GM21390 (cell line): ENCODE measurements around the gene MPRIP.

Experiments
- ATAC-seq: cut with Tn5 transposase; IDR thresholded peaks from one replicate; pipeline ENCODE4 v1.9.1; 2021; ENCODE audit not compliant: unreplicated experiment

Gene MPRIP

DNA sequence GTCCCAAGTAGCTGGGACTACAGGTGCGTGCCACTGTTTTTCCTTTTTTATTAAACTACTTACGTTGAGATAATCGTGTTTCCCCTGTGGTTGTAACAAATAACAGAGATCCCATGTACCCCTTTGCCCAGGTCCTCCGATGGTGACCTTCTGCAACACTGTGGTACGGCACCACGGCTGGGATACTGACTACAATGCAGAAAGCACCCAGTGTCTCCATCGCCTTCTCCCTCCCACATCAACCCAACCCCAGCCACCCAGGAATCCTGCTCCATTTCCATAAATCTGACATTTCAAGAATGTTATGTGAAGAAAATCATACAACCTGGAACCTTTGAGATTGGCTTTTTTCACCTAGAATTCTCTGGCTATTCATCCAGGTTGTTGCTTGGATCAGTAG, 22.1 kb downstream of the MPRIP start:
- no peak for ATAC-seq

DNA sequence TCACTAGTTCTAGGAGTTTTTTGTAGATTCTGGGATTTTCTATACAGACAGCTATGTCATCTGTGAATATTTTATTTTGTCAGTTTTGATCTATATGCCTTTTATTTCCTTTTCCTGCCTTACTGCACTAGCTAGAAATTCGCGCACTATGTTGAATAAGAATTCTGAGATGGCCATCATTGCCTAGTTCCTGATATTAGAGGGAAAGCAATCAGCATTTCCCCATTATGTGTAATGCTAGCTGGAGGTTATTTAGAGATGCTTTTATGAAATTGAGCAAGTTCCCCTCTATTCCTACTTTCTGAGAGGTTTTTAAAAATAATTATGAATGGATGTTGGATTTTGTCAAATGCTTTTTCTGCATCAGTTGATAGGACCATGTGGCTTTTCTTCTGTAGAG, 23.8 kb downstream of the MPRIP start:
- ATAC-seq = no peak

DNA sequence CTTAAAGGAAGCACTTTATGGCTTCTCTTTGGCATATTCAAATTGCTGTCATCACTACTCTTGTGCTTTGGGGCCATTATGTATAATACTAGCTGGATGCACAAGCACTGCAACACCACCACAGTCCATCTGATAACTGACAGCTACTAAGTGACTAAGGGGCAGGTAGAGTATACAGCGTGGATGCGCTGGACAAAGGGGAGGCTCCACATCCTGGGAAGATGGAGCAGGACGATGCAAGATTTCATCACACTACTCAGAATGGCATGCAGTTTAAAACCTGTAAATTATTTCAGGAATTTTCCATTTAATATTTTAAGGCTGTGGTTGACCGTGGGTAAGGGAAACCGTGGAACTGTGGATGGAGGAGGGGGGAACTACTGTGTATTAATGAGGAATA, 25.0 kb downstream of the MPRIP start:
- no peak for ATAC-seq

DNA sequence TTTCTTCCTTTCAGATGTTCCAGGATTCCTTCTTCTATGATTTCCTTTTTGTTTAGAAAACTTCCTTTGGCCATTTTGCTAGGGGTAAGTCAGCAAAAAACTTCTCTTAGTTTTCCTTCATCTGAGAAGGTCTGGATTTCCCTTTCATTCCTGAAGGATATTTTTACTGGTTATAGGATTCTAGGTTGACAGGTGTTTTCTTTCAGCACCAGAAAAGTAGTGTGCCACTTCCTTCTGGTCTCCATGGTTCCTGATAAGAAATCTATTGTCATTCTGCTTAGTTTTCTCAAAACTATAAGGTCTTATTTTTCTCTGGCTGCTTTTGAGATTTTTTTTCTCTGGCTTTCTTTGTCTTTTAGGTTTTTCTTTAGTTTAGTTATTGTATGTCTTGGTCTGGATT, 27.6 kb downstream of the MPRIP start:
- no peak for ATAC-seq

DNA sequence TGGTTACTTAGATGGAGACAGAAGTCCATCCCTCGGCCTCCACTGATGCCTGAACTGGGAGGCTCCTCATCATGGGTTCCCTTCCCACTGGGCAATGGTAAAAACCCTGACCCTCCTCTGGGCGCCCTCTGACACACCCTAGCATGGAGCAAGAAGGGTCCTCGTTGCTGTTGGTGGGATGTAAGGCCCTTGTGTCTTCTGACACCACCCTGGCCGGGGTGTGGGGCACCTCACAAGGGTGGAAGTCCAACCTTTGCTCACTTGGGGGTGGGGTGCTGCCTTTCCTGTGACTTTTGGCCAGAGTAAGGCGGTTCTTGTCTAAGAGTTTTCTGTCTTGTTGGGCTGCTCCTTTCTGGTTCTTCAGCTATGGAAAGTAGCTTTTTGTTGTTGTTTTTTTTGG, 28.7 kb downstream of the MPRIP start:
- no peak for ATAC-seq

DNA sequence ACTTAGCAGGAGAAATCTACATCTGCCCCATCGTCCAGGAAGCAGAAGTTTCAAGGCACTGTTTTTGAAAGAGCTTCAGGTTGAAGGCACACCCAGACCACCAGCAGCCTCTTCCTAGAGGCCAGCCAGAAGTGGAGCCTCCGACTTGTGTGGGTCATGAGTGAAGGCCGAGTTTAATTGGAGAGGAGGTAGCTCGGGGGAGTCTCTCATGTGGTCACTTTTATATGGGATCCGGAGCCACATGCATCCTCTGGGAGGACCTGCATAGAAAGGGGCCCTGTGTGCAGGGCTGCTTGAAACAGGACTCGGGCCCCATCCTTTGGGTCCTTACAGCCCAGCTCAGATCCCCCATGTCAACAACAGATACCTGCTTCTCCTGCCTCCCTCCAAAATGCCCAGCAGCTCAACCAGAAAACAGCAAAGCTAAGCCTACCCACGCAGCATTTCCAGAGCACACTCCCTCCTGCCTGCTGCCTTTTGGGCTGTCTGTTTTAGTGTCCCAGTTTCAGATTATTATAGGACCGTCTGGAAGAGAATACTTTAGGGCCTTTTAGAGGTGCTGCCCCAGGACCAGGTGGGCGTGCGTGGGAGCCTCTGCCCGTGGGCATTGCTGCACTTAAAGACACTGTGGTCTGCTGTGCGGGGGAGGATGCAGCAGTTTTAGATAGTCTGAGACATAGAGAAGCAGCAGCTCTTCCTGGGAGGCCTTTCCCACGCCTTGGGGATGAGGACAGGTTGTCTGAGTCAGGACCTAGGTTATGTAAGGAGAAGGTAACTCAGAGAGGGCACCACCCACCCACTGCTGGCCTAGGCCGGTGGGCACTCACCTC, 29.5 kb downstream of the MPRIP start:
- no peak for ATAC-seq

DNA sequence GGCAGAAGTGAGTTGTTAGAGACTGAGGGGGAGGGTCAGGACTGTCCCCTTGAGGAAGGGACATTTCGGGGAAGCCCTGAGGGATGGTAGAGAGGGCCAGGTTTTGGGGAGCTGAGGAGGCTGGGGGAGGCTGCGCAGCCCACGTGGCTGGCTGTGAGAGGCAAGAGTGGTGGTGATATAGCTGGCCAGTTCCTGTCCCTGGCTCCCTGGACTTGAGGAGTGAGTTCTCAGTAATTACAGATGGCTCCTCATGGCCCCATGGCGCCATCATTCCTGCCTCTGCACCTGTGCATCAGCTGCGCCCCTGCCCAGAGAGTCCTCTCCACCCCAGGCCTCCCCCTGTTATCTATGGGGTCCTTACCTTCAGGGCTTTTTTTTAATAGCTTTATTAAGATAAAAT, 30.3 kb downstream of the MPRIP start:
- no peak for ATAC-seq

DNA sequence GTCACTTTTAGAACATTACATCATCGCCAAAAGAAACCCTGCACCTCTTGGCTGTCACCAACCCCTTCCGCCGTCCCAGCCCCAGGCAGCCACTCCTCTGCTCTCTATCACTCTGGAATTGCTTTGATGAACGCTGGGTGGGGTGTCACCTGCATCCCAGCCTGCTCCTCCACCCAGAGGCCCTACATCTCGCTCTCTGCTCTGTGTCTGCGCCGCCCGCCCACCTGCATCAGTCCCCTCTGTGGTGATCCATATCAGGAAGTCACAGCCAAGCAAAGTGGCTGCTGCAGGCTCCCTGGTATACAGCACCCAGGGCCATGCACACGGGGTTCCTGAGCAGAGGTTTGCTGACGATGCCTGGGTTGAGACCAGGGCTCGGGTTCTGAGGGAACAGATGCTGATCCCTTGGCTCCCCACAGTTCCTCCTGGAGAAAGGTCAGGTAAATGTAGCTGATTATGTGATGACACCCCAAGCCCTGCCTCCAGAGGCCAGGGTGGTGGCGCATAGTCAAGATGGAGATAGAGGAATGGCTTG, 30.8 kb downstream of the MPRIP start:
- no peak for ATAC-seq

DNA sequence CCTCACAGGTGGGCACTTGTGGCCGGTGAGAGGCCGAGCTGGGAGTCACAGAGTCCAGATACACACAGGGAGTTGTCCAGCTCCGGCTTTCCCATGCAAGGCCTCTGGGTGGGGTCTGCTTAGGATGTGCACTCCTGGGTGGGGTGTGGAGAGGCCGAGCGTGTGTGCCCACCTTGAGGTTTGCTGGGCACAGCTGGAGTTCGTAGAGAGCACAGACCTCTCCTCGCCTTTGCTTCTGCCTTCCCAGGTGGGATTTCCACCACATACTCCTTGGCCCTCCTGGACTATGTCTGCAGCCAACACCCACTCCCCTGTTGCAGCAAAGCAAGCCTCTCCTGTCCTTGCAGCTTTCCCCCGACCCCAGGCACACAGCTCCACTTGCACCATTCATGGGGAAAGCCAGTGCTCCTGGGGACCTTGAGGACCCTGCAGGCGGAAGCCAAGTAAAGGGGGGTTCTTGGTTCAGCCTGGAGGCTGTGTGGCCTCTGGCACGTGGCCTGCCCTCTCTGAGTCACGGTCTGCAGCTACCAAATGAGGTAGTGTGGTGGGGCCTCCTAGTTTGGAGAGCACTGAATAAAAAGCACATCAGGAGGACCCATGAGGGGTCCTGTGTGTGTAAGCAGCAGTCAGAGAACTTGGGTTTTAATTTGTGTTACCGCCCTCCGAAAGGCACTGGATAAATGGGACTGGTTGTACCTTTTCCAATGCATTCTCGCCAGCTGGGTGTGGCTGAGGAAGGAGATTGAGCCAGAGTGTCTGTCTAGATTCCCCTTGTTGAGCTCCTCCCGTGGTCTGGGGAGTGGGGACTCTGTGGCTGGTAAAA, 31.5 kb downstream of the MPRIP start:
- ATAC-seq = no peak

DNA sequence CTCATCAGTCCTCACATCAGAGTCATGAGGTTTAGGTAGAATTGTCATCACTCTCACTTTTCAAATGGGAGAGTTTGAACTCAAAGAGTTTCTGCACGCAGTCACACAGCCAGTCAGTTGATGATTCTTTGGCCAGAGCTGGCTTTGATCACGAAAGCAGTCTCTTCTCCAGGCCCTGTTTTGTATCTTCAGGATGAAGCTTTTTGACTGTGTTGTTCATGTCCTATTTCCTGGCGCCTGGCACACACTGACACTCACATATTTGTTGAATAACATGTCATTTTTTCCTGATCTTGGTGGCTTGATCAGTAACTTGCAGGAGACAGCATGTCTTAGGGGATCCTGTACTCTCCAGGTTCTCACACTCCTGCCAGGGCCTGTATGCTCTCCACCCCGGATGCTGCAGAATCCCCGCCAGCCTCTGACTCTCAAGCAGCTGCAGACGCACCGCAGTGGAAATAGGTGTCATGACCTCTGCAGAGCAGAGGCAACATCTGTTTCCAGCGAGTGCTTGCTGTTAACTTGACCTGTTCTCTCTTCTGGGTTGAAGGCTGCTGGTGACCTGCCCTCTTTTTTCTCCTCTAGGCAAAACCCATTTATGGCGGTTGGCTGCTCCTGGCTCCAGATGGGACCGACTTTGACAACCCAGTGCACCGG, 33.0 kb downstream of the MPRIP start:
- no peak for ATAC-seq

DNA sequence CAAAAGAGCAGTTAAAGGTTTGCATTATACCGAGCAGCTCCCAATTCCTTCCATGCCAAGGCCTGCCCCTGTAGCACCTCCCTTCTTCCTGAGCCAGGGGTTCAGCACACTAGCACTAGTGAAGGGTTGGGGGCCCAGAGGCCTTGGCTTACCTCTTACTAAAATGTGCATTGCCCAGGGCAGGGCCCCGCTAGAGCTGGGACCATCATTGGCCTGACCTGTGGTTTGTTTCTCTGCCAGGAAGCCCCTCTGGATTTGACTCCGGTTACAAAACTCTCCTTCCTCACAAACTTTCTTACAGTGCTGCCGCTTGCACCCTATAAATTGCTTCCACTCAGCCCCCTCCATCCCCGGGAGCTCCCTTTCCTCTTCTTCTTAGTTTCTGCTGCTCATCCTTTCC, 33.8 kb downstream of the MPRIP start:
- no peak for ATAC-seq

DNA sequence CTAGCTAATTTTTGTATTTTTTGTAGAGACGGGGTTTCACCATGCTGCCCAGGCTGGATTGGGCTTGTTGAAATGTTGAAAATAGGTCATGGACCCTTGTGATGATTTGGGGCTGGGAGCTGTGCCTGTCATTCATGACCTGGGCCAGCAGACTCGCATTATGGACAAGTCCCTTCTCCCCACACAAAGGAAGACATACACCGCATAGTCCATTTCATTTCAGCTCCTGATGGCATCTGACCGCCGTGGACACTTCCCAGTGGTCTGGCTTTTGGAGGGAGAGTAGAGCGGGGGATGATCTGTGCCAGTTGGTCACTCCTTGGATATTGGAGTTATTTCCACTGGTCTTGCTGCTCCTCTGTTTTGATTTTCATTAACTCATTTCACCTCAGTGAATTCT, 34.8 kb downstream of the MPRIP start:
- no peak for ATAC-seq

DNA sequence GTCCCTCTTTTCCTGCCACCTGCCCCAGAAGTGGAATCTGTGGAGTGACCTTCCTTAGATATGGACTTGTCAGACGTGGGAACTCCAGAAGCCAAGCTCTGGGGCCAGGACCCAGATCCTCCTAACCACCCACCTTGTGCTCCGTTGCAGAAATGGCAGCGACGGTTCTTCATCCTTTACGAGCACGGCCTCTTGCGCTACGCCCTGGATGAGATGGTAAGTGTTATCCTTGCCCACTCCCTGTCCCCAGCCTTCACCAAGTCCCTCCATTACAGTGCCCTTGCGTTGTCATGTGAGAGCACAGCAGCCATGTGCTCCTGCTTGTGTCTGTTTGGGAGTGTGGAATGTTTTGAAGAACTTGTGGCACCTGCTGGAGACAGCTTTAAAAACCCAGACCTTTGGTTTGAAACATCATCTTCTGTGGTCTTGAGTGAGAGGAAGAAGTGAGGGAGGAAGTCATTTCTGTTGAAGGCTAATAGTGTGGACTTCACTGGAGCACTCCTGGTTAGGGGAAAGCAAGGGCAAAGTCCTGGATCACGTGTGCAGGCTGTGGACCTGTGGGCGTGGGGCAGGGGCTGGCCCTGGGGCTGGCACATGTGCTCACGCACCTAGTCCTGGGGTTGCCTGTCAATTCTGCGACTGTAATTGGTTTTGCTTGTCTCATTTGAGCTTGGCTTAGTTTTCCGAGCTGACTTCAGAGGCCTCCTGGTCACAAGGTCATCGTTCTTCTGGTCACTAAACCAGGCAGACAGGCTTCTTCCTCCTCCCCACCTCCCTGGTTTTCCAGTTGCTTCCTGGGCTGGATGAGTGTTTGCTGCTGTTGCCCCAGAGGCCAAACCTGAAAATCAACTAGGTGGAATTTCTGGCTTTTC, 35.8 kb downstream of the MPRIP start:
- ATAC-seq = no peak

DNA sequence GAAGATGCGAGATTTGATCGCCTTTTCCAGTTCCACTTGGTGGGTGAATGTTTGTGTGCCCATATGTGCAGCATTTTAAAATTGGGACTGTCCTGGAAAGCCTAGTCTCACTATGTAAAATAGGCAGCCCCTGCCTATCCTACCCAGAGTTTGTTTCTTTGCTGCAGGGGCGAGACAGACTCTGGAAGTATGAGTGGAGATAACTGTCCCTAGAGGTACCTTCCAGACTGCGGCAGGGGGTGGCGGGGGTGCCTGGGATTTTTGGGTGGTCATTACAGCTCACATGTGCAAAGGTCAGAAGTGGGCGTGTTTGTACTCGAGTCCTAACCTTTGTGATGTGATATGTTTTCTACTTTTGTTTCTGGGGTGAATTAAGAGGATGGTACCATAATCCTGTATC, 36.6 kb downstream of the MPRIP start:
- ATAC-seq = no peak

DNA sequence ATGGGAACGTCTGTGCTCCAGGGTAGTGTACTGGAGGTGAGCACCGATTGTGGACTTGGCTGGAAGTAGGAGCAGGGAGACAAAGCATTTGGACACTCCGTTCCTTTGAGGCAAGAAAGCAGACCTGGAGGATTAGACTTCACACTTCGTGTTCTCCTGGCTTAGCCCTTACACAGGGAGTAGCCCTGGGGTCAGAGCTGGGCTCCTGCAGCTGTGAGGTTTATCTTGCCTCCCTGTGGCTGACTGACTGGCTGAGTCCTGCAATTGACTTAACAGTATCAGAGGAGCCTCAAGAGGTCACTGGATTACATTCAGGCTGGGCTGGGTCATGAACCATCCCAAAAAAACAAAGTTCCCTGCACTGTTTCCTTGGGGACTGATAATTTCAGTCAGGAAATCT, 37.1 kb downstream of the MPRIP start:
- no peak for ATAC-seq

DNA sequence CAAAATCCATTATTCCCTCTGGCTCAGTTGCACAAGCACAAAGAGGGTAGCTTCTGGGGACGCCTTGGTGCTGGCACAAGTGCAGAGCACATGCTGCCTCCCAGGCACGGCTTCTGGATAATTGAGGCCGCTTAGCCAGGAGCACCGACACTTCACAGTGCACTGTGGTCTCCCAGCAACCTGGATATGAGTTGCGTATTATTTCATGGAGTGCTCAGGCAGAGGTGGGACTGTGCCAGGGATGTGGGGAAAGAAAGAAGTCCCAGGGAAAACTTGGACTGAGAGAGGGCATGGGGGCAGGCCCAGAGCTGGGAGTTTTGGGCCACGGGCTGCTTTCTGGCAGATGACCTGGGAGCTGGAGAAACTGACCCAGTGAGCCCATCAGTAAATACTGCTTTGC, 37.5 kb downstream of the MPRIP start:
- no peak for ATAC-seq

DNA sequence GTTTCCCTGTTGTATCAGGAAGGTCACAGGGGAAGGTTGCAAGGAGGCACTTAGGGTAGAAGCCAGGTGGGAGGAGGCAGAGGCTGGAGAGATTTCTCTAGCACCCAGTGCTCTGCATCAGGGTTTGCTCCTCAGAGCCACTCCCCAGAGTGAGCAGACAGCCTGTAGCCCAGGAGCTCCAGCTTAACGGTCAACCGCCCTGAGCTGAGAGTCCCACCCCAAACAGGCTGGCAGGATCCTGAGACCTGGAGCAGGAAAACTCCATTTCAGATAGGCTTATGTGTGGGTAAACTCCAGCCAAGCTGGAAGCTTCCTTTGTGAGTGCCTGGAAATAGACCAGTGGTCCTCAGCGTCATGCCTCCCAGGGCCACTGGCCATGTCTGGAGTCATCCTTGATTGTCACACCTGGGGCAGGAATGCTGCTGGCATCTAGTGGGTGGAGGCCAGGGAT, 37.9 kb downstream of the MPRIP start:
- no peak for ATAC-seq

DNA sequence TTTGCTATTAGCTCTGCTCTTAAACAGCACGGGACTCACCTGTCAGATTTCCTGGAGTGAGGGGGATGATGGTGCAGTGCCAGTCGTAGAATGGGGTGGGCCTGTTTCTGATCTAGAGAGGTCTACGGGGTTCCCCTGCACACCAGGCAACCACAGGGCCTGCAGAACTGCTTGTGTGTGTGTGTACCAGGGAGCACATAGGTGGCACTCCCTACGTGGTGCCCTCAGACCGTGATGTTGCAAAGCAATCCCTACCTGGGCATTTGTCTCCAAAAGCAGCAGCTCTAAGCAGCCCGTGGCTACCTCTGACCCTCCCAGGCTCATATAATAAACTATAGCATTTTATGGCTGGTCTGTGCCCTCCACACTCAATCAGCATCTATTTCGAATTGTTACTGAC, 38.5 kb downstream of the MPRIP start:
- ATAC-seq = no peak

DNA sequence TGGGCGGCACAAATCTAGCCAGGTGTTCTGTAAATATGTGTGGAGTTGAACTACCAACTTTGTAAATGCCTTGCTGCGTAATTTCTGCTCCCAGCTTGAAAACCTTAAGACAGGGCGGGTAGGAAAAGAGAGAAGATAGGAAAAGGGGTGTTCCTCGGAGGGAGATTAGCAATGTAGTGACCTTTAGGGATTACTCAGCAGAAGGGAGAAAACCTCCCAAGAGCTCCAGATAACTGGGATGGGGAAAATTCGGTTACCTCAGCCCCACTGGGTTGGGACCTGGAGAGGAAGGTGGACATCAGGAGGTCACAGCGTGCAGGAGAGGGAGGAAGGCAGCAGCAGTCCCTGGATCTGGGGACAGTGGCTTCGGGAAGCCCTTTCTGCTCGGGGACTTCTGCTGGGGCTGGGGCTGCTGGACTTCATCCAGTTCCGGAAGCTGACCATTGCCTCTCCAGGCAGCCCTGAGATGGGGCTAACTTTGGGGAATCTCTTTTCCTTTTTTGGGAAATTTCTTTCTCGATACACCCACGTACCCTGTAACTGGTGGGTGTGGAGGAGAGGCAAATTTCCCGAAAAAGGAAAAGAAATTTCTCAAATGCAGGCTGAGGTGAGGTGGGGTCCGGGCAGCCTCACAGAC, 39.2 kb downstream of the MPRIP start:
- ATAC-seq = no peak

DNA sequence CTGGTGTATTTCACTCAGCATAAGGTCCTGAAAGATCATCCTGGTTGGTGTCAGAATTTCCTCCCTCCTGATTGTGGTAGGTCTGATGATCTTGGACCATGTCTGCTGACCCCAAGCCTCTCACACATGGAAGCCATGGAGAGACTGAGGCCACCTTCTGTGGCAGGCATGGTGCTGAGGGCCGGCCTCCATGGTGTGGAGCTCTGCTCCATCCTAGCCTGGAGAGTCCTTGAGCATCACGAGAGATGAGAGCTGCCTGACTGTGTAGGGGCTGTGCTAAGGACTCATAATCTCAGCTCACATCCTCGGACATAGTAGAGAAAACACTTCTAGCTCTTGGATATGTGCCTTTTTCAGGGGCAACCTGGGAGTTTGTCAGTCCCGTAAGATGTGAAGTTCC, 40.6 kb downstream of the MPRIP start:
- ATAC-seq = no peak
